ENCODE measurements around the gene TMF1.

DNA sequence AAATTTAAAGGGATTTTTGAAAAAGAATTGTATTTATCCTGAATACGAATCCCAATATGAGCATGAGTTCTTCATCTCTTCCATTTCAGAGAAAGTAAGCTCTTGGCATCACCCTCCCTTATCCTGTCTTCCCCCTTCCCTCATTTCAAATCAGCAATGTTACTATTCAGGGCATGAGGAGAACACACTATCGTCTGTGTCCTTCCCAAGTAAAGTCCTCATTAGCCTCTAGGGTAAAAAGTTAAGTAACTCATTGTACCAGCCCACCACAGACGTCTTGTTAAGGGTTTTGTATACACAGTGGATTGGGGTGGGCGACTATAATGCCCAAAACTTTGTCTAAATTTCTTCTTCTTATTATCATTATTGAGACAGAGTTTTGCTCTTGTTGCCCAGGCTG is 47.4 kb upstream of the TMF1 start:
- TF ChIP-seq POLR2A (IDR thresholded peaks at IDR 0.05) = no peak
- TF ChIP-seq, protein P1, sequence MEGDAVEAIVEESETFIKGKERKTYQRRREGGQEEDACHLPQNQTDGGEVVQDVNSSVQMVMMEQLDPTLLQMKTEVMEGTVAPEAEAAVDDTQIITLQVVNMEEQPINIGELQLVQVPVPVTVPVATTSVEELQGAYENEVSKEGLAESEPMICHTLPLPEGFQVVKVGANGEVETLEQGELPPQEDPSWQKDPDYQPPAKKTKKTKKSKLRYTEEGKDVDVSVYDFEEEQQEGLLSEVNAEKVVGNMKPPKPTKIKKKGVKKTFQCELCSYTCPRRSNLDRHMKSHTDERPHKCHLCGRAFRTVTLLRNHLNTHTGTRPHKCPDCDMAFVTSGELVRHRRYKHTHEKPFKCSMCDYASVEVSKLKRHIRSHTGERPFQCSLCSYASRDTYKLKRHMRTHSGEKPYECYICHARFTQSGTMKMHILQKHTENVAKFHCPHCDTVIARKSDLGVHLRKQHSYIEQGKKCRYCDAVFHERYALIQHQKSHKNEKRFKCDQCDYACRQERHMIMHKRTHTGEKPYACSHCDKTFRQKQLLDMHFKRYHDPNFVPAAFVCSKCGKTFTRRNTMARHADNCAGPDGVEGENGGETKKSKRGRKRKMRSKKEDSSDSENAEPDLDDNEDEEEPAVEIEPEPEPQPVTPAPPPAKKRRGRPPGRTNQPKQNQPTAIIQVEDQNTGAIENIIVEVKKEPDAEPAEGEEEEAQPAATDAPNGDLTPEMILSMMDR (IDR thresholded peaks at IDR 0.05) = no peak

Data from adrenal gland (tissue), 5 donors.